ENCODE results near the gene FOXN3. TPM values are rescaled to one million over a fixed set of nuclear protein-coding genes. Genes with fewer than 3 reads are reported as not detected.

The FOXN3 gene
- total and polyA plus RNA-seq, 2 donors (not counting 3 experiments of a cell fraction or from before 2014, with no cell fraction given), result 16.9 to 41.8 TPM

- no peaks in the 10 kb centered on the region for H3K9me3 ChIP-seq (replicated peaks; ENCODE audit: control insufficient read depth, insufficient read depth, low read length)
- peak overlapping the region; percentile 50 for H3K4me2 ChIP-seq (ENCODE audit: insufficient read depth, low read length)
- peak overlapping the region in 2 of 3 experiments; percentile 55 to 68 for H3K4me3 ChIP-seq (replicated peaks in 1 of 3; ENCODE audit: insufficient read depth in 1 of 3, low read depth in 1 of 3, low read length in 3 of 3)
- no peaks in the 10 kb centered on the region for H4K20me1 ChIP-seq (replicated peaks; ENCODE audit: control insufficient read depth, extremely low read depth, insufficient read depth, low read length)
- H3K4me1 ChIP-seq (ENCODE audit: control insufficient read depth, extremely low read depth, insufficient read depth, low read length), result peaks cover 6% of the 10 kb centered on the region
- H3K27ac ChIP-seq (ENCODE audit: insufficient read depth, low read depth, low read length), result peak overlapping the region; percentile 39
- intact Hi-C loops (cut with micrococcal nuclease), result loop anchor here (1.0 to 5.0 kb wide), 11 partner anchors 65 to 537 kb away; partner anchors contain the start of genes EFCAB11 and TDP1
- H2AFZ ChIP-seq (ENCODE audit: low read depth, low read length), result peak overlapping the region; percentile 76
- no peaks in the 10 kb centered on the region for H3K9me1 ChIP-seq (replicated peaks; ENCODE audit: control insufficient read depth, extremely low read depth, insufficient read depth, low read length)
- H3K79me2 ChIP-seq (ENCODE audit: control insufficient read depth, insufficient read depth, low read length), result no peaks in the 10 kb centered on the region
- TF ChIP-seq GATA2 (IDR thresholded peaks at IDR 0.05; ENCODE audit: insufficient read depth, insufficient read length, low read depth, low read length) (no peak), FOS (IDR thresholded peaks at IDR 0.05; ENCODE audit: borderline replicate concordance, insufficient read depth, low read length) (no peak), JUN (IDR thresholded peaks at IDR 0.05; ENCODE audit: borderline replicate concordance, insufficient read depth, insufficient read length, low read depth) (no peak), EZH2 (IDR thresholded peaks at IDR 0.05; ENCODE audit: borderline replicate concordance, low read depth, low read length, severe bottlenecking) (no peak), CTCF (IDR thresholded peaks at IDR 0.05; ENCODE audit: extremely low read depth in 1 of 2, insufficient read depth in 1 of 2, low read depth in 1 of 2, low read length in 2 of 2) (peak; percentile 7 to 17), POLR2A (IDR thresholded peaks at IDR 0.05; ENCODE audit: low read depth, low read length) (no peak)
- dilution Hi-C loops (cut with MboI; ENCODE audit: extremely low pct_ligation_motif_present, low sequenced_read_pairs), result no loop called here
- ChIA-PET POLR2A (no interaction called here), CTCF (no interaction called here)
- peak; percentile 49 for DNase-seq (ENCODE audit: low read depth, low spot score)
- TSS peak; percentile 42 for BruUV-seq (replicated peaks)
- H3K36me3 ChIP-seq (ENCODE audit: control insufficient read depth in 2 of 2, extremely low read depth in 1 of 2, insufficient read depth in 2 of 2, low read length in 2 of 2), result no peaks in the 10 kb centered on the region
- H3K9ac ChIP-seq (replicated peaks; ENCODE audit: extremely low read depth, insufficient read depth, low read length), result peak overlapping the region; percentile 65
- FAIRE-seq, result peak; percentile 60
- no peaks in the 10 kb centered on the region for H3K27me3 ChIP-seq (ENCODE audit: control insufficient read depth in 2 of 2, insufficient read depth in 2 of 2, low read length in 2 of 2)
These were observed 612 bp upstream of the FOXN3 start for GRCh38 chr14:89417465-89418225.
